H1 (cell line): ENCODE measurements around the gene GRAP.

Experiments used
- BRCA1 ChIP-seq: IDR thresholded peaks from 2 replicates; pipeline ENCODE4 v1.6.1; 2012; ENCODE audit warnings: low read depth, low read length, improper control_type of control experiment
- CBX5 ChIP-seq: fragments of 300-800, 300-1000 bp; sonication (generic); IDR thresholded peaks from 2 replicates; pipeline ENCODE4 v1.7.1; 2016; ENCODE audit warnings: antibody characterized with exemption, low read length, low read depth
- GTF2F1 ChIP-seq: IDR thresholded peaks from 2 replicates; pipeline ENCODE4 v1.6.1; 2012; ENCODE audit warnings: low read depth, low read length, improper control_type of control experiment, borderline replicate concordance
- POLR2A ChIP-seq, 2 experiments: IDR thresholded peaks; 1 replicate in 1 of 2; 2 replicates in 1 of 2; pipeline ENCODE4 v1.6.1; 2011; ENCODE audit warnings: low read depth in 2 of 2, low read length in 2 of 2, mild to moderate bottlenecking in 2 of 2; ENCODE audit errors: control extremely low read depth in 1 of 2
- POLR2AphosphoS5 ChIP-seq: IDR thresholded peaks from 2 replicates; pipeline ENCODE4 v1.6.1; 2011; ENCODE audit warnings: low read depth, low read length
- RBBP5 ChIP-seq: IDR thresholded peaks from 2 replicates; pipeline ENCODE4 v1.7.1; 2012; ENCODE audit warnings: low read depth, mild to moderate bottlenecking, inconsistent platforms, low read length, moderate library complexity, borderline replicate concordance
- SP2 ChIP-seq: IDR thresholded peaks from 2 replicates; pipeline ENCODE4 v1.6.1; 2012; ENCODE audit warnings: mild to moderate bottlenecking, low read length, inconsistent platforms
- SUZ12 ChIP-seq: fragments of 200-600 bp; sonication (generic); IDR thresholded peaks from 2 replicates; pipeline ENCODE4 v1.6.1; 2012; ENCODE audit warnings: mild to moderate bottlenecking, inconsistent platforms, low read length, moderate library complexity, mixed read lengths
- YY1 ChIP-seq: IDR thresholded peaks from 2 replicates; pipeline ENCODE4 v1.6.1; 2011; ENCODE audit warnings: low read depth, mild to moderate bottlenecking, low read length
- ZNF274 ChIP-seq: IDR thresholded peaks from 2 replicates; pipeline ENCODE4 v1.7.0; 2012; ENCODE audit warnings: low read length, borderline replicate concordance; ENCODE audit errors: extremely low read depth
- TF ChIP-seq, protein P1 (sequence below), 3 experiments: IDR thresholded peaks; 1 replicate in 2 of 3; 2 replicates in 1 of 3; pipeline versions ENCODE4 v1.5.1 to v1.6.1; 2011; ENCODE audit warnings: low read length in 3 of 3, mild to moderate bottlenecking in 3 of 3, inconsistent platforms in 2 of 3, low read depth in 1 of 3, moderate library complexity in 1 of 3; ENCODE audit not compliant: insufficient read depth in 1 of 3; ENCODE audit errors: control extremely low read depth in 1 of 3
- TF ChIP-seq, protein P2 (sequence below): IDR thresholded peaks from 2 replicates; pipeline ENCODE4 v1.6.1; 2012; ENCODE audit warnings: inconsistent platforms

DNA sequence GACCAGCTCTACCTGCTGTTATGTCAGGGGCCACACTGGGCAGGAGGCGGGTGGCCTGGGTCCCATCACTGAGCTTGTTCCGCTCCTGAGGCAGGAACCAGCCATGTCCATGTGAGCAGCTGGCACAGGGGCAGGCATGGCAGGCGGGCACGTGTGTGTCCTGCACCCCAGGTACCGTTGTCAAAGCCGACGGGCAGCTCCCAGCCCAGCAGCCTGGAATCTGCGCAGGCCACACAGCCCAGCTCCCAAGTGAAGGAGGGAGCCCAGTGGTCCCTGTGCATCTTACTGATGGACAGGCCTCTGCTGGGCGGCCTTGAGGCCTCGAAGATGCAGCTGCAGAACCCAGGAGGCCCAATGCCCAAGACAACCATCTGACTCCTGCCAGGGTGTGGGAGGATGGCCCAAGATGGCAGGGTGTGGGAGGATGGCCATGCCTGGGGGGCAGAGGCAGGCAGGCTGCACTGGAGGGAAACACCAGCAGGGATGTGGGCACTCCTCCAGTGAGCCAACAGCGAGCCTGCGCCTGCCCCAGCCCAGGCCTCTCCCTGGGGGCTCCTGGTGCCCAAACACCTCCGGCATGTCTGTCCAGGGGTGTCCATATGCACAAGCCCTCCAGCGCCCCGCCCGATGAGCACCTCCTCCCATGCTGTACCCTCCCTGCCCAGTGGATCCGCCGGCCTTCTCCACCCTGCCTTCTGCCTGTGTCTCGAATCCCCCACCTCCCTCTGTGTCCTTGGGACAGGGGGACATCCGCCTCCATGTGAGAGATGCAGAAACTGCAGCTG, 55.0 kb downstream of the GRAP start:
- no peak for TF ChIP-seq SP2
- no peak for TF ChIP-seq POLR2A (IDR thresholded peaks at IDR 0.05; ENCODE audit: control extremely low read depth in 1 of 2, low read depth in 2 of 2, low read length in 2 of 2)
- no peak for TF ChIP-seq GTF2F1
- no peak for TF ChIP-seq CBX5
- TF ChIP-seq, protein P1, sequence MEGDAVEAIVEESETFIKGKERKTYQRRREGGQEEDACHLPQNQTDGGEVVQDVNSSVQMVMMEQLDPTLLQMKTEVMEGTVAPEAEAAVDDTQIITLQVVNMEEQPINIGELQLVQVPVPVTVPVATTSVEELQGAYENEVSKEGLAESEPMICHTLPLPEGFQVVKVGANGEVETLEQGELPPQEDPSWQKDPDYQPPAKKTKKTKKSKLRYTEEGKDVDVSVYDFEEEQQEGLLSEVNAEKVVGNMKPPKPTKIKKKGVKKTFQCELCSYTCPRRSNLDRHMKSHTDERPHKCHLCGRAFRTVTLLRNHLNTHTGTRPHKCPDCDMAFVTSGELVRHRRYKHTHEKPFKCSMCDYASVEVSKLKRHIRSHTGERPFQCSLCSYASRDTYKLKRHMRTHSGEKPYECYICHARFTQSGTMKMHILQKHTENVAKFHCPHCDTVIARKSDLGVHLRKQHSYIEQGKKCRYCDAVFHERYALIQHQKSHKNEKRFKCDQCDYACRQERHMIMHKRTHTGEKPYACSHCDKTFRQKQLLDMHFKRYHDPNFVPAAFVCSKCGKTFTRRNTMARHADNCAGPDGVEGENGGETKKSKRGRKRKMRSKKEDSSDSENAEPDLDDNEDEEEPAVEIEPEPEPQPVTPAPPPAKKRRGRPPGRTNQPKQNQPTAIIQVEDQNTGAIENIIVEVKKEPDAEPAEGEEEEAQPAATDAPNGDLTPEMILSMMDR (IDR thresholded peaks at IDR 0.05; ENCODE audit: control extremely low read depth in 1 of 3, insufficient read depth in 1 of 3, low read depth in 1 of 3, low read length in 3 of 3): no peak
- no peak for TF ChIP-seq POLR2AphosphoS5
- TF ChIP-seq YY1: no peak
- TF ChIP-seq BRCA1: no peak
- TF ChIP-seq ZNF274: no peak
- TF ChIP-seq SUZ12: no peak
- TF ChIP-seq, protein P2, sequence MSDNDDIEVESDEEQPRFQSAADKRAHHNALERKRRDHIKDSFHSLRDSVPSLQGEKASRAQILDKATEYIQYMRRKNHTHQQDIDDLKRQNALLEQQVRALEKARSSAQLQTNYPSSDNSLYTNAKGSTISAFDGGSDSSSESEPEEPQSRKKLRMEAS: no peak
- no peak for TF ChIP-seq RBBP5
